ENCODE measurements around the gene SNX6.

Gene SNX6

DNA sequence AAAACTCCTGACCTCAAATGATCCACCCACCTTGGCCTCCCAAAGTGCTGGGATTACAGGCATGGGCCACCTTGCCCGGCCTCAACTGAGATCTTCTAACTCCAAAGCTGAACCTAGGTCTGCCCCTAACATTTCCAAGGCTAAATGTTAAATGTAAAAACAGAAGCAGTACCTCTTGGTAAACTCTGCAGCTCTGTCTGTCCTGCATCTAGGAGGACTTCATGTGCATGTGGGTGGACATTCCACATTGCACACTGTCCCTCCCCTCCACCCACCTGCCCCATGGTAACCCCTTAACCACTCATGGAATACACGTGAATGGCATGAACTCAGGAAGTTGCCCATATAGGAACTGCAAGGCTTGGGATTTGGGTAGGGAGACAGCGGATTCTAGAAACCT lies 33.1 kb downstream of the SNX6 start:
- in situ Hi-C loops (cut with MboI; ENCODE audit: low sequenced_read_pairs, unreplicated experiment): no loop called here
- no peak for DNase-seq (ENCODE audit: low spot score)
- TF ChIP-seq, protein P1, sequence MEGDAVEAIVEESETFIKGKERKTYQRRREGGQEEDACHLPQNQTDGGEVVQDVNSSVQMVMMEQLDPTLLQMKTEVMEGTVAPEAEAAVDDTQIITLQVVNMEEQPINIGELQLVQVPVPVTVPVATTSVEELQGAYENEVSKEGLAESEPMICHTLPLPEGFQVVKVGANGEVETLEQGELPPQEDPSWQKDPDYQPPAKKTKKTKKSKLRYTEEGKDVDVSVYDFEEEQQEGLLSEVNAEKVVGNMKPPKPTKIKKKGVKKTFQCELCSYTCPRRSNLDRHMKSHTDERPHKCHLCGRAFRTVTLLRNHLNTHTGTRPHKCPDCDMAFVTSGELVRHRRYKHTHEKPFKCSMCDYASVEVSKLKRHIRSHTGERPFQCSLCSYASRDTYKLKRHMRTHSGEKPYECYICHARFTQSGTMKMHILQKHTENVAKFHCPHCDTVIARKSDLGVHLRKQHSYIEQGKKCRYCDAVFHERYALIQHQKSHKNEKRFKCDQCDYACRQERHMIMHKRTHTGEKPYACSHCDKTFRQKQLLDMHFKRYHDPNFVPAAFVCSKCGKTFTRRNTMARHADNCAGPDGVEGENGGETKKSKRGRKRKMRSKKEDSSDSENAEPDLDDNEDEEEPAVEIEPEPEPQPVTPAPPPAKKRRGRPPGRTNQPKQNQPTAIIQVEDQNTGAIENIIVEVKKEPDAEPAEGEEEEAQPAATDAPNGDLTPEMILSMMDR (IDR thresholded peaks at IDR 0.05; ENCODE audit: borderline replicate concordance, control extremely low read depth, extremely low read depth, insufficient read depth, missing control alignments): no peak

DNA sequence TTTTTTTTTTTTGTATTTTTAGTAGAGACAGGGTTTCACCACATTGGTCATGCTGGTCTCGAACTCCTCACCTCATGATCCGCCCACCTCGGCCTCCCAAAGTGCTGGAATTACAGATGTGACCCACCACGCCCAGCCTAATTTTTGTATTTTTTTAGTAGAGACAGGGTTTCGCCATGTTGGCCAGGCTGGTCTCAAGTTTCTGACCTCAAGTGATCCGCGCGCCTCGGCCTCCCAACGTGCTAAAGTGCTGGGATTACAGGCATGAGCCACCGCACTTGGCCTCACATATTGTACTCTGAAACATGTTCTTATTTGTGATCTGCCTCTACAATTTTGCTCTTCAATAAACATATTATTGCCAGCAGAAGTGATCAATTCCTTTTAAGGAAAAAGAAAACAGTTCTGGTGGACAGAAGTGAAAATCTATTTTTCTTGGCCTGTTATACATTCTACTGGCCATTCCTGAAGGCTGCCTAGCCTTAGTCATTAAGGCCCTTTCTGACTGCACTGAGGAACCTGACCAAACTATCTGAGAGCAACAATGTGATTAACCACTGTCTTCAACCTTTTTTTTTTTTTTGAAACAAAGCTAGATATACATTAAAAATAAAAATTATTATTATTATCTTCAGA lies 36.1 kb downstream of the SNX6 start:
- in situ Hi-C loops (cut with MboI; ENCODE audit: low sequenced_read_pairs, unreplicated experiment): no loop called here
- TF ChIP-seq, protein P1 (IDR thresholded peaks at IDR 0.05; ENCODE audit: borderline replicate concordance, control extremely low read depth, extremely low read depth, insufficient read depth, missing control alignments): no peak
- no peak for DNase-seq (ENCODE audit: low spot score)

DNA sequence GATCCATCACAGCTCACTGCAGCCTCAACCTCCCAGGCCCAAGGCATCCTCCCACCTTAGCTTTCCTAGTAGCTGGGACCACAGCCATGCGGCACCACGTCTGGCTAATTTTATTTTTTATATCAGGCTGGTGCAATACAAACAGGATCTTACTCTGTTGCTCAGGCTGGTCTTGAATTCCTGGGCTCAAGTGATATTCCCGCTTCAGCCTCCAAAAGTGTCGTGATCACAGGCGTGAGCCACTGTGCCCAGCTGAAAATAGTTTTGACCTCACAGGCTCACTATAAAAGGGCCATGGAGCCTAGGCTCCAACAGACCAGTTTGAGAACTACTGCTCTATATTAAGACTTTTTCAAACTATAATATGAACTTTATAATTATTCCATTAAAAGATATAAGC lies 37.3 kb downstream of the SNX6 start:
- in situ Hi-C loops (cut with MboI; ENCODE audit: low sequenced_read_pairs, unreplicated experiment): no loop called here
- TF ChIP-seq, protein P1 (IDR thresholded peaks at IDR 0.05; ENCODE audit: borderline replicate concordance, control extremely low read depth, extremely low read depth, insufficient read depth, missing control alignments): no peak
- DNase-seq (ENCODE audit: low spot score): no peak

DNA sequence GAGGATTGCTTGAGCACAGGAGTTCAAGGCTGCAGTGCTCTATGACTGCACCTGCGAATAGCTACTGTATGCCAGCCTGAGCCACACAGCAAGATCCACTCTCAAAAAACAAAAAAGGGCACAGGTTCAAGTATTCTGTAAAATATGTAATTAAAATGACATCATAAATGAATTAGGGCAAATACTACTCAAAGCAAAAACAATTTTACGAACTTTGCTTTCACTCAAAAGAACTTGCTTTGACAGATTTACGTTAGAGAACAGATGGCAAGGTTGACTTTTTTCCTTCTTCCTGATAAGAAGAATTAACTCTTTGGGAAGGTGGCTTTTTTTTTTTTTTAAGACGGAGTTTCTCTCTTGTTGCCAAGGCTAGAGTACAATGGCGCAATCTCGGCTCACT lies 46.4 kb downstream of the SNX6 start:
- in situ Hi-C loops (cut with MboI; ENCODE audit: low sequenced_read_pairs, unreplicated experiment): no loop called here
- TF ChIP-seq, protein P1 (IDR thresholded peaks at IDR 0.05; ENCODE audit: borderline replicate concordance, control extremely low read depth, extremely low read depth, insufficient read depth, missing control alignments): no peak
- no peak for DNase-seq (ENCODE audit: low spot score)

DNA sequence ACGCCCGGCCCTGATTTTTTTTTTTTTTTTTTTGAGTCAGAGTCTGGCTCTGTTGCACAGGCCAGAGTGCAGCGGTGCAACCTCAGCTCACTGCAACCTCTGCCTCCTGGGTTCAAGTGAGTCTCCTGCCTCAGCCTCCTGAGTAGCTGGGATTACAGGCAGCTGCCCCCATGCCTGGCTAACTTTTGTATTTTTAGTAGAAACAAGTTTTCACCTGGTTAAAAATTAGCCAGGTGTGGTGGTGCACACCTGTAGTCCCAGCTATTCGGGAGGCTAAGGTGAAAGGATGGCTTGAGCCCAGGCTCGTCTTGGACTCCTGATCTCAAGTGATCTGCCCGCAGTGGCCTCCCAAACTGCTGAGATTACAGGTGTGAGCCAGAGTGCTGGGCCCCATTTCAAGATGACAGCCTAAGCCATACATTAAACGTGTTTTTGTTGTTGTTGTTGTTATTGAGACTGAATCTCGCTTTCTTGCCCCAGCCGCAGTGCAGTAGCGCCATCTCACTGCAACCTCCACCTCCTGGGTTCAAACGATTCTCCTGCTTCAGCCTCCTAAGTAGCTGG lies 47.7 kb downstream of the SNX6 start:
- TF ChIP-seq, protein P1 (IDR thresholded peaks at IDR 0.05; ENCODE audit: borderline replicate concordance, control extremely low read depth, extremely low read depth, insufficient read depth, missing control alignments): no peak
- in situ Hi-C loops (cut with MboI; ENCODE audit: low sequenced_read_pairs, unreplicated experiment): no loop called here
- no peak for DNase-seq (ENCODE audit: low spot score)

DNA sequence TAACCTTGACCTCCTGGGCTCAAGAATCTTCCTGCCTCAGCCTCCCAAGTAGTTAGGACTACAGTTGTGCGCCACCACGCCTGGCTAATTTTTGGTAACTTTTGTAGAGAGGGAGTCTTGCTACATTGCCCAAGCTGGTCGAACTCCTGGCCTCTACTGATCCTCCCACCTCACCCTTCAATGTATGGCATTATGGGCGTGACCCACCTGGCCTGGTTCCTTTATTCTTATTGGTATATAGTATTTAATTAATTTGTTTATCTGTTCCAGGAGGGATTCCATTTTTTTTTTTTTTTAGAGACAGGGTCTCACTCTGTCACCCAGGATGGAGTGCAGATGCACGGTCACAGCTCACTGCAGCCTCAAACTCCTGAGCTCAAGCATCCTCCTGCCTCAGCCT lies 49.6 kb downstream of the SNX6 start:
- no peak for DNase-seq (ENCODE audit: low spot score)
- in situ Hi-C loops (cut with MboI; ENCODE audit: low sequenced_read_pairs, unreplicated experiment): no loop called here
- TF ChIP-seq, protein P1 (IDR thresholded peaks at IDR 0.05; ENCODE audit: borderline replicate concordance, control extremely low read depth, extremely low read depth, insufficient read depth, missing control alignments): no peak

All from GM13976 (cell line).